ENCODE measurements around the gene C2CD4A.

The C2CD4A gene

DNA sequence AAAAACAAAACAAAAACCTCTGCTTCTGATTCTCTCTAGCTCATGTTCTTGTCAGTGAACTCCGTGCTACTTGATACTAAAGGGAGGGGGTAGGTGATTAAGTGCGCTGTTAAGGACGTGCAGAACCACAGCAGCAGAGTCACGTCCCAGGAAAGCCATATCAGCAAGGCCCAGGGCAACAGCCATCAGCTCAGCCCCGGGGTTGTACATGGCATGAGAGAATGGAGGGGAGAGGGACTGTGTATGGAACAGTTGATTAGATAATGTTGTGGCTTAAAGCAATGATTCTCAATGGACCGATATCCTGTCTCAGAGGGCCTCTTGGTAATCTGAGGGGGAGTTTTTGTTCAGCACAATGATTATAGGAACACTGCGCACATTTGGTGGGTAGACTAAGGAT is 27.6 kb downstream of the C2CD4A start:
- TF ChIP-seq ZNF565 (CRISPR knock-in tag; conservative IDR thresholded peaks at IDR 0.05; ENCODE audit: low read depth), result no peak
- TF ChIP-seq ZNF8 (CRISPR knock-in tag; IDR thresholded peaks at IDR 0.05), result no peak
- no peak for TF ChIP-seq ZFP30 (CRISPR knock-in tag; IDR thresholded peaks at IDR 0.05)
- TF ChIP-seq ISL1 (CRISPR knock-in tag; IDR thresholded peaks at IDR 0.05), result no peak
- TF ChIP-seq CSRNP3 (CRISPR knock-in tag; IDR thresholded peaks at IDR 0.05), result no peak
- TF ChIP-seq, protein P1, sequence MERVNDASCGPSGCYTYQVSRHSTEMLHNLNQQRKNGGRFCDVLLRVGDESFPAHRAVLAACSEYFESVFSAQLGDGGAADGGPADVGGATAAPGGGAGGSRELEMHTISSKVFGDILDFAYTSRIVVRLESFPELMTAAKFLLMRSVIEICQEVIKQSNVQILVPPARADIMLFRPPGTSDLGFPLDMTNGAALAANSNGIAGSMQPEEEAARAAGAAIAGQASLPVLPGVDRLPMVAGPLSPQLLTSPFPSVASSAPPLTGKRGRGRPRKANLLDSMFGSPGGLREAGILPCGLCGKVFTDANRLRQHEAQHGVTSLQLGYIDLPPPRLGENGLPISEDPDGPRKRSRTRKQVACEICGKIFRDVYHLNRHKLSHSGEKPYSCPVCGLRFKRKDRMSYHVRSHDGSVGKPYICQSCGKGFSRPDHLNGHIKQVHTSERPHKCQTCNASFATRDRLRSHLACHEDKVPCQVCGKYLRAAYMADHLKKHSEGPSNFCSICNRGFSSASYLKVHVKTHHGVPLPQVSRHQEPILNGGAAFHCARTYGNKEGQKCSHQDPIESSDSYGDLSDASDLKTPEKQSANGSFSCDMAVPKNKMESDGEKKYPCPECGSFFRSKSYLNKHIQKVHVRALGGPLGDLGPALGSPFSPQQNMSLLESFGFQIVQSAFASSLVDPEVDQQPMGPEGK (CRISPR knock-in tag; IDR thresholded peaks at IDR 0.05; ENCODE audit: borderline replicate concordance), result no peak
- TF ChIP-seq TOX (CRISPR knock-in tag; IDR thresholded peaks at IDR 0.05; ENCODE audit: borderline replicate concordance), result no peak
- TF ChIP-seq ZC3H10 (CRISPR knock-in tag; IDR thresholded peaks at IDR 0.05), result no peak
- TF ChIP-seq RARB (CRISPR knock-in tag; IDR thresholded peaks at IDR 0.05), result no peak
- TF ChIP-seq ZNF70 (CRISPR knock-in tag; IDR thresholded peaks at IDR 0.05), result no peak
- TF ChIP-seq BACH2 (CRISPR knock-in tag; IDR thresholded peaks at IDR 0.05; ENCODE audit: borderline replicate concordance), result no peak
- ATAC-seq, result no peak

DNA sequence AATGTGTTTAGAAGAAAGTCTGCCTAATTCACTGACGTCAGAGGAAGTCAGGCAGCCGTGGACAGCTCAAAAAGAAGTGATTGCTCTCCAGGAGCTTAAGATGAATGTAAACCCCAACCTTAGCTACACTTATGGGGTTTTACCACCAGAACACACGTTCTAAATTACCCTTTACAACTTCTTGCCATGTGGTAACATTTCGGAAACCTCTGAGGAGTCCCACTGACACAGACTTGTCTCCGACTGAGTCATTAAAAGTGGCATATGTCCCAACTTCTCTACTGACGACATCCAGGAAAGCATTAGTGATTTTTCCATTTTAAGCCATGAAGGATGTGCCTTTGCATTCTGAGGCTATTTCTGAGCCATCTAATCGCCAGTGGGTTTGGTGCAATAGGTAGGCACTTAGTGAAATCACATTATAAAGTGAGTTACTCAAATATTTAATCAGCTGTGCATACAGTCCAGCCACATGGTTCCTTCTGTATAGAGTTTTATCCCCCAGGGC is 32.4 kb downstream of the C2CD4A start:
- no peak for TF ChIP-seq POU6F1 (CRISPR knock-in tag; IDR thresholded peaks at IDR 0.05; ENCODE audit: borderline replicate concordance, low read depth)
- TF ChIP-seq SNAI2 (CRISPR knock-in tag; IDR thresholded peaks at IDR 0.05), result no peak
- peak; percentile 27; the same call in 2 of the 3 replicates for ATAC-seq

DNA sequence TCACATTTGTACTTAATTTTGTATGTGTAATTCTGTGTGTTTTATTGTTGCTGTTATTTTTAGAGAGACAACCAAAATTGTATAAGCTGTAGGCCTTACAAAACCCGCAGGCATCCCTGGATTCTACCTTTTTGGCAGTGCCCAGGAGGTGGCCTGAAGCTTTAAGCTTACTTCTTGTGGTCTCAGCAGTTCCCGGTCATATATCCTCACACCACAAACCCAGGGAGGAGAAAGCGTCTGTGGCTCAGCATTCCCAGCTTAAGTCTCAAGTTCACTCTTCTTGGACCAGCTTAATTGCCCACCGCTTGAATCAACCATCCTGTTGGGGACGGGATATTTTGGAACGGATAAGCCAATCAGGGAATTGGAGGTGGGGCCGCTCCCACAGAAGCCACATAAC is 36.7 kb downstream of the C2CD4A start:
- no peak for ATAC-seq
- TF ChIP-seq OSR1 (CRISPR knock-in tag; IDR thresholded peaks at IDR 0.05) (no peak), ZFP30 (CRISPR knock-in tag; IDR thresholded peaks at IDR 0.05) (no peak), ESRRG (CRISPR knock-in tag; IDR thresholded peaks at IDR 0.05) (no peak), TOX (CRISPR knock-in tag; IDR thresholded peaks at IDR 0.05; ENCODE audit: borderline replicate concordance) (no peak), CSRNP3 (CRISPR knock-in tag; IDR thresholded peaks at IDR 0.05) (no peak), ZNF565 (CRISPR knock-in tag; conservative IDR thresholded peaks at IDR 0.05; ENCODE audit: low read depth) (no peak), SNAI2 (CRISPR knock-in tag; IDR thresholded peaks at IDR 0.05) (no peak), ZNF8 (CRISPR knock-in tag; IDR thresholded peaks at IDR 0.05) (no peak), ZC3H10 (CRISPR knock-in tag; IDR thresholded peaks at IDR 0.05) (no peak), BACH2 (CRISPR knock-in tag; IDR thresholded peaks at IDR 0.05; ENCODE audit: borderline replicate concordance) (no peak), ZNF70 (CRISPR knock-in tag; IDR thresholded peaks at IDR 0.05) (no peak), POU6F1 (CRISPR knock-in tag; IDR thresholded peaks at IDR 0.05; ENCODE audit: borderline replicate concordance, low read depth) (no peak), CSDC2 (CRISPR knock-in tag; IDR thresholded peaks at IDR 0.05) (no peak), PPARA (CRISPR knock-in tag; IDR thresholded peaks at IDR 0.05; ENCODE audit: borderline replicate concordance) (no peak), RARB (CRISPR knock-in tag; IDR thresholded peaks at IDR 0.05) (no peak), GLIS3 (CRISPR knock-in tag; IDR thresholded peaks at IDR 0.05) (no peak), ISL1 (CRISPR knock-in tag; IDR thresholded peaks at IDR 0.05) (no peak), ZFP3 (CRISPR knock-in tag; IDR thresholded peaks at IDR 0.05) (no peak)
- TF ChIP-seq, protein P2, sequence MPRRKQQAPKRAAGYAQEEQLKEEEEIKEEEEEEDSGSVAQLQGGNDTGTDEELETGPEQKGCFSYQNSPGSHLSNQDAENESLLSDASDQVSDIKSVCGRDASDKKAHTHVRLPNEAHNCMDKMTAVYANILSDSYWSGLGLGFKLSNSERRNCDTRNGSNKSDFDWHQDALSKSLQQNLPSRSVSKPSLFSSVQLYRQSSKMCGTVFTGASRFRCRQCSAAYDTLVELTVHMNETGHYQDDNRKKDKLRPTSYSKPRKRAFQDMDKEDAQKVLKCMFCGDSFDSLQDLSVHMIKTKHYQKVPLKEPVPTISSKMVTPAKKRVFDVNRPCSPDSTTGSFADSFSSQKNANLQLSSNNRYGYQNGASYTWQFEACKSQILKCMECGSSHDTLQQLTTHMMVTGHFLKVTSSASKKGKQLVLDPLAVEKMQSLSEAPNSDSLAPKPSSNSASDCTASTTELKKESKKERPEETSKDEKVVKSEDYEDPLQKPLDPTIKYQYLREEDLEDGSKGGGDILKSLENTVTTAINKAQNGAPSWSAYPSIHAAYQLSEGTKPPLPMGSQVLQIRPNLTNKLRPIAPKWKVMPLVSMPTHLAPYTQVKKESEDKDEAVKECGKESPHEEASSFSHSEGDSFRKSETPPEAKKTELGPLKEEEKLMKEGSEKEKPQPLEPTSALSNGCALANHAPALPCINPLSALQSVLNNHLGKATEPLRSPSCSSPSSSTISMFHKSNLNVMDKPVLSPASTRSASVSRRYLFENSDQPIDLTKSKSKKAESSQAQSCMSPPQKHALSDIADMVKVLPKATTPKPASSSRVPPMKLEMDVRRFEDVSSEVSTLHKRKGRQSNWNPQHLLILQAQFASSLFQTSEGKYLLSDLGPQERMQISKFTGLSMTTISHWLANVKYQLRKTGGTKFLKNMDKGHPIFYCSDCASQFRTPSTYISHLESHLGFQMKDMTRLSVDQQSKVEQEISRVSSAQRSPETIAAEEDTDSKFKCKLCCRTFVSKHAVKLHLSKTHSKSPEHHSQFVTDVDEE (CRISPR knock-in tag; IDR thresholded peaks at IDR 0.05), result no peak
- TF ChIP-seq, protein P1 (CRISPR knock-in tag; IDR thresholded peaks at IDR 0.05; ENCODE audit: borderline replicate concordance), result no peak
